Measurements from ENCODE around the gene LRCH2. TPM values are rescaled to one million over a fixed set of nuclear protein-coding genes. Genes with fewer than 3 reads are reported as not detected.
"Not testable (repeated sequence)": the region's sequence is repeated elsewhere in the genome, so short reads cannot be mapped to it uniquely, and the experiment has no call there.

The LRCH2 gene
- total and polyA plus RNA-seq, 7 experiments from 2014 or later: not detected

DNA sequence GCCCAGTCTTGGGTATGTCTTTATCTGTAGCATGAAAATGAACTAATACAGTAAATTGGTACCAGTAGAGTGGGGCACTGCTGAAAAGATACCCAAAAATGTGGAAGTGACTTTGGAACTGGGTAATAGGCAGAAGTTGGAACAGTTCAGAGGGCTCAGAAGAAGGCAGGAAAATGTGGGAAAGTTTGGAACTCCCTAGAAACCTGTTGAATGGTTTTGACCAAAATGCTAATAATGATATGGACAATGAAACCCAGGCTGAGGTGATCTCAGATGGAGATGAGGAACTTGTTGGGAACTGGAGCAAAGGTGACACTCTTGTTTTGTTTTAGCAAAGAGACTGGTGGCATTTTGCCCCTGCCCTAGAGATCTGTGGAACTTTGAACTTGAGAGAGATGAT is 24.3 kb downstream of the LRCH2 start:
- ATAC-seq; H3K4me1 Mint-ChIP-seq; POLR2A ChIA-PET; H3K36me3 ChIP-seq (ENCODE audit: control insufficient read depth in 2 of 3, insufficient read depth in 3 of 3, low read length in 3 of 3); DNase-seq; H3K4me1 ChIP-seq (ENCODE audit: control insufficient read depth in 2 of 2, insufficient read depth in 2 of 2, low read length in 2 of 2); H3K27ac ChIP-seq (ENCODE audit: low read depth, low read length); H3K9me3 ChIP-seq (ENCODE audit: control insufficient read depth in 2 of 3, low read length in 3 of 3); H3K27ac Mint-ChIP-seq; intact Hi-C loops (cut with micrococcal nuclease); CTCF ChIA-PET; H3K9me3 Mint-ChIP-seq; H3K4me3 ChIP-seq (ENCODE audit: low read length); H3K36me3 Mint-ChIP-seq; H3K27me3 ChIP-seq (ENCODE audit: control insufficient read depth in 2 of 2, insufficient read depth in 2 of 2, low read length in 2 of 2); H3K4me3 Mint-ChIP-seq; H3K27me3 Mint-ChIP-seq: not testable (repeated sequence)

DNA sequence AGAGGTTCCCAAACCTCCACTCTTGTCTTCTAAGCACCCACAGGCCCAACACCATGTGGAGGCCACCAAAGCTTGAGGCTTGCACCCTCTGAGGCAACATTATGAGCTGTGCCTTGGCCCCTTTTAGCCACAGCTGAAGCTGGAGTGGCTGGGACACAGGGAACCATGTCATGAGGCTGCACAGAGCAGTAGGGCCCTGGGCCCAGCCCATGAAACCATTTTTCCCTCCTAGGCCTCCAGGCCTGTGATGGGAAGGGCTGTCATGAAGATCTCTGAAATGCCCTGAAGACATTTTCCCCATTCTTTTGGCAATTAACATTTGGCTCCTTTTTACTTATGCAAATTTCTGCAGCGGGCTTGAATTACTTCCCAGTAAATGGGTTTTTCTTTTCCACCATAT is 29.9 kb downstream of the LRCH2 start:
- DNase-seq: no peak
- ChIA-PET POLR2A (no interaction called here), CTCF (no interaction called here)
- H3K27me3 Mint-ChIP-seq: no peaks in the 10 kb centered on the region
- H3K9me3 ChIP-seq (ENCODE audit: control insufficient read depth in 2 of 3, low read length in 3 of 3): peaks cover 0 to 6% (median 0%) of the 10 kb centered on the region in 3 experiments
- H3K9me3 Mint-ChIP-seq: peaks cover 0 to 21% (median 5%) of the 10 kb centered on the region in 11 donors
- ATAC-seq: no peak
- no peaks in the 10 kb centered on the region for H3K4me1 Mint-ChIP-seq
- no peaks in the 10 kb centered on the region for H3K36me3 Mint-ChIP-seq
- no peak overlapping the region for H3K4me3 ChIP-seq (ENCODE audit: low read length)
- no peaks in the 10 kb centered on the region for H3K27me3 ChIP-seq (ENCODE audit: control insufficient read depth in 2 of 2, insufficient read depth in 2 of 2, low read length in 2 of 2)
- H3K36me3 ChIP-seq (ENCODE audit: control insufficient read depth in 2 of 3, insufficient read depth in 3 of 3, low read length in 3 of 3): no peaks in the 10 kb centered on the region
- H3K27ac Mint-ChIP-seq: no peak overlapping the region
- H3K4me1 ChIP-seq (ENCODE audit: control insufficient read depth in 2 of 2, insufficient read depth in 2 of 2, low read length in 2 of 2): no peaks in the 10 kb centered on the region
- H3K27ac ChIP-seq (ENCODE audit: low read depth, low read length): no peak overlapping the region
- intact Hi-C loops (cut with micrococcal nuclease): no loop called here
- no peak overlapping the region for H3K4me3 Mint-ChIP-seq

GRCh38 chrX:115192244-115192700 is 41.6 kb downstream of the LRCH2 start:
- Mint-ChIP-seq H3K27ac (no peak overlapping the region), H3K4me3 (no peak overlapping the region), H3K36me3 (no peaks in the 10 kb centered on the region), H3K4me1 (no peaks in the 10 kb centered on the region), H3K9me3 (peaks cover 0 to 5% (median 0%) of the 10 kb centered on the region in 11 donors), H3K27me3 (no peaks in the 10 kb centered on the region)
- Histone ChIP-seq H3K36me3 (ENCODE audit: control insufficient read depth in 2 of 3, insufficient read depth in 3 of 3, low read length in 3 of 3) (no peaks in the 10 kb centered on the region), H3K9me3 (ENCODE audit: control insufficient read depth in 2 of 3, low read length in 3 of 3) (no peaks in the 10 kb centered on the region), H3K4me3 (ENCODE audit: low read length) (no peak overlapping the region), H3K4me1 (ENCODE audit: control insufficient read depth in 2 of 2, insufficient read depth in 2 of 2, low read length in 2 of 2) (no peaks in the 10 kb centered on the region), H3K27me3 (ENCODE audit: control insufficient read depth in 2 of 2, insufficient read depth in 2 of 2, low read length in 2 of 2) (no peaks in the 10 kb centered on the region), H3K27ac (ENCODE audit: low read depth, low read length) (no peak overlapping the region)
- intact Hi-C loops (cut with micrococcal nuclease): no loop called here
- ChIA-PET CTCF (no interaction called here), POLR2A (no interaction called here)
- no peak for ATAC-seq
- DNase-seq: no peak

- Histone ChIP-seq H3K9me3 (ENCODE audit: control insufficient read depth in 2 of 3, low read length in 3 of 3) (no peaks in the 10 kb centered on the region), H3K27ac (ENCODE audit: low read depth, low read length) (no peak overlapping the region), H3K4me1 (ENCODE audit: control insufficient read depth in 2 of 2, insufficient read depth in 2 of 2, low read length in 2 of 2) (no peaks in the 10 kb centered on the region), H3K27me3 (ENCODE audit: control insufficient read depth in 2 of 2, insufficient read depth in 2 of 2, low read length in 2 of 2) (no peaks in the 10 kb centered on the region), H3K36me3 (ENCODE audit: control insufficient read depth in 2 of 3, insufficient read depth in 3 of 3, low read length in 3 of 3) (no peaks in the 10 kb centered on the region), H3K4me3 (ENCODE audit: low read length) (no peak overlapping the region)
- Mint-ChIP-seq H3K9me3 (peaks cover 0 to 5% (median 0%) of the 10 kb centered on the region in 11 donors), H3K27ac (no peak overlapping the region), H3K4me3 (no peak overlapping the region), H3K27me3 (no peaks in the 10 kb centered on the region), H3K4me1 (no peaks in the 10 kb centered on the region), H3K36me3 (no peaks in the 10 kb centered on the region)
- intact Hi-C loops (cut with micrococcal nuclease): no loop called here
- DNase-seq (no peak), ATAC-seq (no peak)
- ChIA-PET POLR2A (no interaction called here), CTCF (no interaction called here)
These were observed 42.2 kb downstream of the LRCH2 start for GRCh38 chrX:115191490-115192243.

GRCh38 chrX:115190636-115191489 is 43.0 kb downstream of the LRCH2 start:
- H3K36me3 ChIP-seq (ENCODE audit: control insufficient read depth in 2 of 3, insufficient read depth in 3 of 3, low read length in 3 of 3): no peaks in the 10 kb centered on the region
- CTCF ChIA-PET: no interaction called here
- H3K9me3 ChIP-seq (ENCODE audit: control insufficient read depth in 2 of 3, low read length in 3 of 3): no peaks in the 10 kb centered on the region
- Mint-ChIP-seq H3K36me3 (no peaks in the 10 kb centered on the region), H3K27ac (no peak overlapping the region), H3K9me3 (peaks cover 0 to 5% (median 0%) of the 10 kb centered on the region in 11 donors), H3K27me3 (no peaks in the 10 kb centered on the region), H3K4me1 (no peaks in the 10 kb centered on the region), H3K4me3 (no peak overlapping the region)
- intact Hi-C loops (cut with micrococcal nuclease): no loop called here
- H3K4me1 ChIP-seq (ENCODE audit: control insufficient read depth in 2 of 2, insufficient read depth in 2 of 2, low read length in 2 of 2): no peaks in the 10 kb centered on the region
- DNase-seq: no peak
- H3K27ac ChIP-seq (ENCODE audit: low read depth, low read length): no peak overlapping the region
- POLR2A ChIA-PET: no interaction called here
- no peak overlapping the region for H3K4me3 ChIP-seq (ENCODE audit: low read length)
- no peak for ATAC-seq
- no peaks in the 10 kb centered on the region for H3K27me3 ChIP-seq (ENCODE audit: control insufficient read depth in 2 of 2, insufficient read depth in 2 of 2, low read length in 2 of 2)

- intact Hi-C loops (cut with micrococcal nuclease): no loop called here
- H3K27me3 Mint-ChIP-seq: no peaks in the 10 kb centered on the region
- H3K4me3 ChIP-seq (ENCODE audit: low read length): no peak overlapping the region
- ChIA-PET CTCF (no interaction called here), POLR2A (no interaction called here)
- no peaks in the 10 kb centered on the region for H3K4me1 ChIP-seq (ENCODE audit: control insufficient read depth in 2 of 2, insufficient read depth in 2 of 2, low read length in 2 of 2)
- H3K36me3 ChIP-seq (ENCODE audit: control insufficient read depth in 2 of 3, insufficient read depth in 3 of 3, low read length in 3 of 3): no peaks in the 10 kb centered on the region
- no peaks in the 10 kb centered on the region for H3K27me3 ChIP-seq (ENCODE audit: control insufficient read depth in 2 of 2, insufficient read depth in 2 of 2, low read length in 2 of 2)
- H3K27ac Mint-ChIP-seq: no peak overlapping the region
- no peaks in the 10 kb centered on the region for H3K4me1 Mint-ChIP-seq
- H3K4me3 Mint-ChIP-seq: no peak overlapping the region
- no peak for ATAC-seq
- no peak overlapping the region for H3K27ac ChIP-seq (ENCODE audit: low read depth, low read length)
- H3K9me3 Mint-ChIP-seq: peaks cover 0 to 5% (median 0%) of the 10 kb centered on the region in 11 donors
- DNase-seq: no peak
- no peaks in the 10 kb centered on the region for H3K36me3 Mint-ChIP-seq
- H3K9me3 ChIP-seq (ENCODE audit: control insufficient read depth in 2 of 3, low read length in 3 of 3): no peaks in the 10 kb centered on the region
These were observed 44.0 kb downstream of the LRCH2 start for GRCh38 chrX:115189646-115190635.

All from naive thymus-derived CD4-positive, alpha-beta T cell (primary cell).